ENCODE data around the gene VAV3.

DNA sequence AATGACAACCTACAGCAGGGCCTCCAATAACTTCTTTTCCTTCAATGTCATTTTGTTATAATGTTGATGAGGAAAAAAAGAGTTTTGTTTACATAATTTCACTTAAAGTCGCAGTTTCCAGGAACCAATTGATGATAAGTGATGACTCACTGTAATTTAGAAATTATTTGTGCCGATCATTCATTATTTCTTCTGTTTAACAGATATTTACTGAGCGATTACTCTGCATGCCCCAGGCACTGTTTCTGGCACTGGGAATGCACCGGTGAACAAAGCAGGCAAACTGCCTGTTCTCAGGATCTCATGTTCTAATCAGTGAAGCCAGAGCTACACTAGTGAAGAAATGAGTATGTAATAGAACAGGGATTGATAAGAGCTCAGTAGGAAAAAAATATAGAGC is 420.7 kb downstream of the VAV3 start:
- TF ChIP-seq, protein P1, sequence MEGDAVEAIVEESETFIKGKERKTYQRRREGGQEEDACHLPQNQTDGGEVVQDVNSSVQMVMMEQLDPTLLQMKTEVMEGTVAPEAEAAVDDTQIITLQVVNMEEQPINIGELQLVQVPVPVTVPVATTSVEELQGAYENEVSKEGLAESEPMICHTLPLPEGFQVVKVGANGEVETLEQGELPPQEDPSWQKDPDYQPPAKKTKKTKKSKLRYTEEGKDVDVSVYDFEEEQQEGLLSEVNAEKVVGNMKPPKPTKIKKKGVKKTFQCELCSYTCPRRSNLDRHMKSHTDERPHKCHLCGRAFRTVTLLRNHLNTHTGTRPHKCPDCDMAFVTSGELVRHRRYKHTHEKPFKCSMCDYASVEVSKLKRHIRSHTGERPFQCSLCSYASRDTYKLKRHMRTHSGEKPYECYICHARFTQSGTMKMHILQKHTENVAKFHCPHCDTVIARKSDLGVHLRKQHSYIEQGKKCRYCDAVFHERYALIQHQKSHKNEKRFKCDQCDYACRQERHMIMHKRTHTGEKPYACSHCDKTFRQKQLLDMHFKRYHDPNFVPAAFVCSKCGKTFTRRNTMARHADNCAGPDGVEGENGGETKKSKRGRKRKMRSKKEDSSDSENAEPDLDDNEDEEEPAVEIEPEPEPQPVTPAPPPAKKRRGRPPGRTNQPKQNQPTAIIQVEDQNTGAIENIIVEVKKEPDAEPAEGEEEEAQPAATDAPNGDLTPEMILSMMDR (IDR thresholded peaks at IDR 0.05), result no peak
- TF ChIP-seq POLR2A (IDR thresholded peaks at IDR 0.05), result no peak
